ENCODE results near the gene BAK1.

The BAK1 gene

DNA sequence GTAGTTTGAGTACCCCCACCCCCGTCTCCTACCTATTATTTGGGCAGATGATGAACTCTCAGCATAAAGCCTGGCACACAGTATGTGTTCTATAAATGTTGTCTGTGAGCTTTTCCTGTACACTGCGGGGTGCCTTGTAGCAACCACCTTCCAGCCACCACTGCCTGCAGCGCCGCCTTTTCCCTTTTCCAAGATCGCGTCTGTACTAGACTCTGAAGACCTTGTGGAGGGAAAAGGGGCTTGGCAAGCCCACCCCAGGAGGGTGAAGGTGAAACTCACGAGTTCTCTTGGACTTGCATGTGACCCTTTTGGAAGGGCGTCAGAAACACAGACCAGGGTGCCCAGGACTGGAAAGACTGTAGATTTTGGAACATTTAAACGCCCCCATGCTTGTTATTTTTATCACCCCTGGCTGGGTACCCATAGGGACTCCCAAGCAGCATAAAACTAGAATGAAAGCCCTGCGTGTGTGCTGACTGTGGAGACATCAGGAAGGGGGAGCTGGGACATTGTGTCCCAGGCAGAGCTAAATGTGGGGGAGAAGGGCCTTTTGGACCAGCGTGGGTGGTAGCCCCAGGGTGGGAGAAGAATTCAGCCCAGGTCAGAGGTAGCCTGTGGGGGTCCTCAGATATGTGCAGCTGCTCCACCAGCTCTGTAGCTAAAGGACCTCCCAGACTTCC, 8.3 kb downstream of the BAK1 start:
- DNase-seq (ENCODE audit: low spot score): no peak
- in situ Hi-C loops (cut with MboI; ENCODE audit: low pct_unique_long_range_greater_than_20kb, low sequenced_read_pairs, unreplicated experiment): no loop called here
- TF ChIP-seq, protein P1, sequence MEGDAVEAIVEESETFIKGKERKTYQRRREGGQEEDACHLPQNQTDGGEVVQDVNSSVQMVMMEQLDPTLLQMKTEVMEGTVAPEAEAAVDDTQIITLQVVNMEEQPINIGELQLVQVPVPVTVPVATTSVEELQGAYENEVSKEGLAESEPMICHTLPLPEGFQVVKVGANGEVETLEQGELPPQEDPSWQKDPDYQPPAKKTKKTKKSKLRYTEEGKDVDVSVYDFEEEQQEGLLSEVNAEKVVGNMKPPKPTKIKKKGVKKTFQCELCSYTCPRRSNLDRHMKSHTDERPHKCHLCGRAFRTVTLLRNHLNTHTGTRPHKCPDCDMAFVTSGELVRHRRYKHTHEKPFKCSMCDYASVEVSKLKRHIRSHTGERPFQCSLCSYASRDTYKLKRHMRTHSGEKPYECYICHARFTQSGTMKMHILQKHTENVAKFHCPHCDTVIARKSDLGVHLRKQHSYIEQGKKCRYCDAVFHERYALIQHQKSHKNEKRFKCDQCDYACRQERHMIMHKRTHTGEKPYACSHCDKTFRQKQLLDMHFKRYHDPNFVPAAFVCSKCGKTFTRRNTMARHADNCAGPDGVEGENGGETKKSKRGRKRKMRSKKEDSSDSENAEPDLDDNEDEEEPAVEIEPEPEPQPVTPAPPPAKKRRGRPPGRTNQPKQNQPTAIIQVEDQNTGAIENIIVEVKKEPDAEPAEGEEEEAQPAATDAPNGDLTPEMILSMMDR (IDR thresholded peaks at IDR 0.05; ENCODE audit: extremely low read depth, insufficient read depth, missing control alignments): no peak

DNA sequence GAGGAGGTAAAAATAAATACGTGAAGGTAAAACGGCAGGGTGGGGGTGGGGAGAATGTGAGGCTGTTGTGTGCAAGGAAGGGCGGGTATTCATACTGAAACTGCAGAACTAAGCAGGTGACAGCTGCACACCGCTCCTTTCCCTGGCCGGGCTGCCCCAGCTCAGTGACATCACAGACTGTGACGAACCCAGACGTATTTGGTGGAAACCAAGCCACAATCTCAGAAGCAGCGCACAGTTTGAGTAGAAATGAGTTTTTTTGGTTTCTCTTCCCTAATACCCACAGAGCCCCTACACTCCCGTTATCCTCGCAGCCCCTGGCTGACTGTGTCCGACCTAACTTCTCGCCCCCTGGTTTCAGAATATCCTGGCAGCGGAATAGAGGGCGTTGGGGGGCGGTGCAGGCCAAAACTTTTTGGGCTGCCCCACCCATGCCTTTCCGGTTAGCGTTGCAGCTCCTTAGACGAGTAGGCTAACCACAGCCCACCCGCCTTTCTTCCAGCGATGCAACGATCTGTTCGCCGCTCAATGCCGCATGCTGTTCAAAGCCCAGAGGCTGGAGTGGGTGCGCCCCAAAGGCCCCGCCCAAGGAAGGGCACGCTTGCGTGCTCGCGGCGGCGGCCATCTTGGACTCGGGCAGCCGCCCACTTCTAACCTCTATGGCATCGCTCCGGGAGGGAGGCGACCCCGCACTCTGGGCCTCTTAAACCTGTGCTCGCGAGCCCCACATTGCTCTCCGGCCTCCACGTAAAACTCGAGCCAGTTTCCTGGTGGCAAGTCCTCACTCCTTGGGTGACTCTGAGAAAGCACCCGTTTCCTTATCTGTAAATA, 9.1 kb downstream of the BAK1 start:
- TF ChIP-seq, protein P1 (IDR thresholded peaks at IDR 0.05; ENCODE audit: extremely low read depth, insufficient read depth, missing control alignments): no peak
- in situ Hi-C loops (cut with MboI; ENCODE audit: low pct_unique_long_range_greater_than_20kb, low sequenced_read_pairs, unreplicated experiment): no loop called here
- peak; percentile 97 for DNase-seq (ENCODE audit: low spot score)

DNA sequence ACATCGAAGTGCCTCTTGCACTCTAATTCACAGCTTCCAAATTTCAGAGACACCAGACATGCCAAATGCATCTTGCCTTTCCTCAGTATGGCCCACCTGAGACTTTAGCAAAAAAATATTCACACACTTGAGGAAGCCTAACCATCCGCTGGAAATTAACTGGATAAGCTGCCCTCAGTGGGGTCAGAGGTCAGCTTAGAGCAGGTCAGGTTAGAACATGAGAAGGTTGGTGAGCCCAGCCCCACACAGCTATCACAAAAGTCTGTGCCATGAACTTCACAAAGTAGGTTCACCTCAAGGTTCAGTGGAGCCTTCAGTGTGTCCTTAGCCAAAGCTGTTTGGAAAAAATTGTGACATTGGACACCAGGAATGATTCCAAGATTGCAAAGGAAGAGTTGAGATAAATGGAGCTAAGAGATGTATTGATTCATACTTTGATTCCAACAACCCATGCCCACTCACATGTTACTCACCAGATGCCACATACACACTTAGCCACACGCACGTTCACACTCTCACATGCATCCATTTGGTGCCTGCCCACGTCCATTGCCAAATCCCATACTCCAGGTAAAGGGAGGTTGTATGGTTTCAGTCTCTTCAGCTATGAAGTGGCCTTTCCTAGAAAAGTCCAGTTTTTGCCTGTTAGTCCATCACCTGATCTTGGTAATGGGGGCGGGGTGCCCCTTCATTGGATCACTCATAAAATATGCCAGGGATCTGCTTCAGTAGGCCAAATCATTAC, 11.1 kb downstream of the BAK1 start:
- DNase-seq (ENCODE audit: low spot score): no peak
- TF ChIP-seq, protein P1 (IDR thresholded peaks at IDR 0.05; ENCODE audit: extremely low read depth, insufficient read depth, missing control alignments): no peak
- in situ Hi-C loops (cut with MboI; ENCODE audit: low pct_unique_long_range_greater_than_20kb, low sequenced_read_pairs, unreplicated experiment): no loop called here

DNA sequence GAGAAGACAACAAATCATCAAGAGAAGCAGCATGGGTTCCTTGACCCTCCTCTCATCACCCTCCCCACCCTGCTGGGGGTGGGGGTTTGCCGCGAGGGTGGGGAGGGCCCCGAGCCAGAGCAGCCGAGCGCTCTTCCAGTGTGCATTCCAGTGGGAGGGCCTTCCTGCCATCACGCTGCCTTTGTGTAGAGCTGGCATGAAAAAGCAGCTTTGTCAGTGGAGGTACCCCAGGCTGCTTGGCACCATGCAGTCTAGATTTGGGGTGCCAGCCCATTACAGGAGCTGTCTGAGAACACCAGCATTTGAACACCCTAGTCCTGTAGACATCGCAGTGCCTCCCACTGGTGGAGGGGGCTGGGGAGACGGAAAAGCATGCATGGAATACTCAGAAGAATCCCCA, 12.2 kb downstream of the BAK1 start:
- TF ChIP-seq, protein P1 (IDR thresholded peaks at IDR 0.05; ENCODE audit: extremely low read depth, insufficient read depth, missing control alignments): no peak
- in situ Hi-C loops (cut with MboI; ENCODE audit: low pct_unique_long_range_greater_than_20kb, low sequenced_read_pairs, unreplicated experiment): no loop called here
- DNase-seq (ENCODE audit: low spot score): no peak

DNA sequence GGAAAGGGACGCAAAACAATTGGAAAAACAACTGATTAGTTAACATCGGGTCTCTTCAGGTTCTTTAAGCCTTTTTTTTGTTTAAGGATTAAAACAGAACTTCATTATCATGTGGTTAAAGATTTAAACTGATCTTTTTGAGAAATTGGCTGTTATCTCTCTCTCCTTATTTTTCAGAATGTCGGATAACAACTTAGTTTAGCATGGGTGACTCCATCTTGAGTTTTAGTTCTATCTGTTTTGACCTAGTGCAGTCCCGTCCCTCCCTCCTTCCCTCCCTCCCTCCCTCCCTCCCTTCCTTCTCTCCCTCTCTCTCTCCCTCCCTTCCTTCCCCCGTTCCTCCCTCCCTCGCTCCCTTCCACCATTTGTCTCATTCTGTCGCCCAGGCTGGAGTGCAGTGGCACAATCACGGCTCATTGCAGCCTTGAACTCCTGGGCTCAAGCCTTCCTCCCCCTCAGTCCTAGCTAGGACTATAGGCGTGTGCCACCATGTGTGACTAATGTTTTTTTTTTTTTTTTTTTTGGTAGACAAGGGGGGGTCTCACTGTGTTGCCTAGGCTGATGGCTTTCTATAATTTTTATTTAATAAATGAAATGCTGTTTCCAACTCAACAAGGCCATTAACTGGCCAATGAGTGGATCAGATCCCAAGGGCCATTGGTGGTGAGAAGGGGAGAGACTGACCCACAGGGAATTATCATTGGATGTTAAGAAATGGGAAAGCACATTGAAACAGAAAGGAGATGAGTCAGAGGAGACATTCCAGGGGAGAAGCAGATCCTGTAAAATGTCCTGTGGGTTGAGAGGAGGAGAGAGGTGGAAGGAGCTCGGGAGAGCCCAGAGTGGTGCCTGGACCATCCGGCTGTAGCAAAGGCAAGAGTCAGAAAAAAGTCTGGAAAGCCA, 13.6 kb downstream of the BAK1 start:
- in situ Hi-C loops (cut with MboI; ENCODE audit: low pct_unique_long_range_greater_than_20kb, low sequenced_read_pairs, unreplicated experiment): no loop called here
- TF ChIP-seq, protein P1 (IDR thresholded peaks at IDR 0.05; ENCODE audit: extremely low read depth, insufficient read depth, missing control alignments): no peak
- no peak for DNase-seq (ENCODE audit: low spot score)

DNA sequence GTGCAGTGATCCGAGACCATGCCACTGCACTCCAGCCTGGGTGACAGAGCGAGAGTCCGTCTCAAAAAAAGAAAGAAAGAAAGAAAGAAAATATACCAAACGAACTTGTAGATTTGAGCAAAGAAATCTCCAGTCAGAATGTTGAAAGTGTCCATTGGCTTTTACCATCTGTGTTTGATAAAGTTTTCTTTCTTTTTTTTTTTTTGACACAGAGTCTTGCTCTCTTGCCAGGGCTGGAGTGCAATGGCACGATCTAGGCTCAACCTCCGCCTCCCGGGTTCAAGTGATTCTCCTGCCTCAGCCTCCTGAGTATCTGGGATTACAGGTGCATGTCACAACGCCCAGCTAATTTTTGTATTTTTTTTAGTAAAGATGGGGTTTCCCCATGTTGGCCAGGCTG, 21.3 kb downstream of the BAK1 start:
- no peak for DNase-seq (ENCODE audit: low spot score)
- TF ChIP-seq, protein P1 (IDR thresholded peaks at IDR 0.05; ENCODE audit: extremely low read depth, insufficient read depth, missing control alignments): no peak
- in situ Hi-C loops (cut with MboI; ENCODE audit: low pct_unique_long_range_greater_than_20kb, low sequenced_read_pairs, unreplicated experiment): no loop called here
